GM12865 (cell line): ENCODE measurements around the gene NTSR2.

Experiments
- DNase-seq: peaks from one replicate; pipeline ENCODE4 v3.0.0; 2010; ENCODE audit warnings: low read depth
- H3K4me3 ChIP-seq: 2 replicates; pipeline ENCODE4 v1.5.1; 2011; ENCODE audit warnings: mild to moderate bottlenecking, low read depth, low read length, control low read depth
- TF ChIP-seq, protein P1 (sequence below): IDR thresholded peaks from 2 replicates; pipeline ENCODE4 v1.5.1; 2011; ENCODE audit warnings: low read length, control low read depth, low read depth, inconsistent platforms; ENCODE audit not compliant: insufficient read depth; ENCODE audit errors: missing control alignments

The NTSR2 gene

GRCh38 chr2:11657195-11657594, 12.8 kb downstream of the NTSR2 start:
- TF ChIP-seq, protein P1, sequence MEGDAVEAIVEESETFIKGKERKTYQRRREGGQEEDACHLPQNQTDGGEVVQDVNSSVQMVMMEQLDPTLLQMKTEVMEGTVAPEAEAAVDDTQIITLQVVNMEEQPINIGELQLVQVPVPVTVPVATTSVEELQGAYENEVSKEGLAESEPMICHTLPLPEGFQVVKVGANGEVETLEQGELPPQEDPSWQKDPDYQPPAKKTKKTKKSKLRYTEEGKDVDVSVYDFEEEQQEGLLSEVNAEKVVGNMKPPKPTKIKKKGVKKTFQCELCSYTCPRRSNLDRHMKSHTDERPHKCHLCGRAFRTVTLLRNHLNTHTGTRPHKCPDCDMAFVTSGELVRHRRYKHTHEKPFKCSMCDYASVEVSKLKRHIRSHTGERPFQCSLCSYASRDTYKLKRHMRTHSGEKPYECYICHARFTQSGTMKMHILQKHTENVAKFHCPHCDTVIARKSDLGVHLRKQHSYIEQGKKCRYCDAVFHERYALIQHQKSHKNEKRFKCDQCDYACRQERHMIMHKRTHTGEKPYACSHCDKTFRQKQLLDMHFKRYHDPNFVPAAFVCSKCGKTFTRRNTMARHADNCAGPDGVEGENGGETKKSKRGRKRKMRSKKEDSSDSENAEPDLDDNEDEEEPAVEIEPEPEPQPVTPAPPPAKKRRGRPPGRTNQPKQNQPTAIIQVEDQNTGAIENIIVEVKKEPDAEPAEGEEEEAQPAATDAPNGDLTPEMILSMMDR: no peak
- H3K4me3 ChIP-seq: no peak overlapping the region
- DNase-seq: no peak

DNA sequence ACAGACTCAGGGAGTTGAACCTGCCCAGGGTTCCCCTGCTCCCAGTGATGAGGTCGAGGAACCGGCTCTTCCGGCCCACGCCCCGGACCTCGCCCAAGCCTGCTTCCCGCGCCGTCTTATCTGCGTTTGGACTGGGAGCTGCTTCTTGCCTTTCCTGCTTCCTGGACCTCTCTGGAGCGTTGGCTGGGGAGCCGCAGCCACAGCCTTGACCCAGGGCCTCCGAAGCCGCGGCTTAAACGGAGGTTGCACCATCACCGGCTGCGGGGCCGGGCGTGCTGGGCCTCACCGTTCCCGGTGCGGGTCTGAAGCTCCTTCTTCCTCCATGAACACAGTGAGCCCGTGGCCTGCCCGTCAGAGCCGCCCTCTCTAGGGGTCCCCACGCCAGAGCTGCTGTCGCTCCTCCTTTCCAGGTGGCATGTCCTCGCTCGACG, 13.3 kb downstream of the NTSR2 start:
- DNase-seq: no peak
- TF ChIP-seq, protein P1: no peak
- H3K4me3 ChIP-seq: no peak overlapping the region

GRCh38 chr2:11656252-11656651, 13.7 kb downstream of the NTSR2 start:
- H3K4me3 ChIP-seq: no peak overlapping the region
- TF ChIP-seq, protein P1: no peak
- DNase-seq: no peak

- no peak for DNase-seq
- TF ChIP-seq, protein P1: no peak
- H3K4me3 ChIP-seq: no peak overlapping the region
Measured at GRCh38 chr2:11655495-11655894, 14.5 kb downstream of the NTSR2 start.

DNA sequence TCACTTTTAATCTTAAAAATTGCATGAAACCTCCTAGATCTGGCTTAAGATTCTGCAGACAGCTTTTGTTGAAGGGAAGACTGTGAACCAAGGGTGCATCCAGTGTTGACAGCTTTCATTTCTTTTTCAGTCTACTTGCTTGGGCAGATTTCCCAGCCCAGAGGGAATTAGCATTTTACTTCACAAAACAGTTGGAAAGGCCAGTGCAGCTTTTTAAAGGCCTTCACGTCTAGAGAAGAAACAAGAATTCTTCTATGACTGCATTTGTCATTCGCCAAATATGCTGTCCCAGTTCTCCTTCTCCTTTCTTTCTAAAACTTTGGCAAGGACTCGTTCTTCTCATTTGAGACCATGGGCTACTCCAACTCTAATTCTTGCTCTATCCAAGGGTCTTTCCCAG, 17.4 kb downstream of the NTSR2 start:
- TF ChIP-seq, protein P1: no peak
- DNase-seq: no peak
- H3K4me3 ChIP-seq: no peak overlapping the region

DNA sequence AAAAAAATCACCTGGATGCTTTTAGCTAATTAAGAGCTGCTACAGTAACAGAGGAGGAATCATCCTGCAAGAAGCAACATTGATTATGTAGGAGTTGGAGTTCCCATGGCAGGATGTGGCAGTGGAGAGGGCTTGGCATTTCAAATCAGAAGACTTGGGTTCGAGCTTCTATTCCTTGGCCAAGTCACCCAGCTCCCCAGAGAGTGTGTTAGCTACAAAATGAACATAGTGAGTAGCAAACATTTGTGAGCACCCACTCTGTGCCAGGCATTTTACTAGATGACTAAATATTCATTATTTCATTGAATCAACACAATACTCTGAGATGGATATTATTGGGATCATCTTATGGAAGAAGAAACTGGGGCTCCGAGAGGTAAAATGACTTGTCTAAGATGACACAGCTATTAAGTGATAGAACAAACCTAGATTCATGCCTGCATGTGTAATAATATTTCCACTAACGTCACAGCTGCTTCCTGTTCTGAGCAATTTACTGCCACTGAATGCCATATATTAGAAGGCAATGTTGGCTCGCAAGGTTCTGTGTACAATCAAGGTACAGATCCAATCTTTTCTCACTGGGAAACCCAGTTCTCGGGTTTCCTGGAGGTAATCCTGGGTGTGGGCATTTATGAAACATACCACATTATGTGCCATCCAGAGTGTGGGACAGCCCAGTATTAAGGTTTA, 18.0 kb downstream of the NTSR2 start:
- DNase-seq: no peak

More for the DNA sequence above, 18.0 kb downstream of the NTSR2 start:
- no peak overlapping the region for H3K4me3 ChIP-seq
- TF ChIP-seq, protein P1: no peak
